Measurements from ENCODE around the gene SP6. TPM values are rescaled to one million over a fixed set of nuclear protein-coding genes. Genes with fewer than 3 reads are reported as not detected.

Gene SP6
- total and polyA plus RNA-seq, 7 donors, result 0.04 to 0.27 (median 0.16) TPM; not detected in 4

- H3K27ac ChIP-seq, result no peak overlapping the region
- no peaks in the 10 kb centered on the region for H3K9me3 ChIP-seq
- WGBS, 3 donors, result 69 to 79% (median 74%) methylated on average over 3 of the region's 3 CpGs
- ATAC-seq (no peak), DNase-seq (no peak)
- no peak overlapping the region for H3K4me3 ChIP-seq
- TF ChIP-seq, protein P1, sequence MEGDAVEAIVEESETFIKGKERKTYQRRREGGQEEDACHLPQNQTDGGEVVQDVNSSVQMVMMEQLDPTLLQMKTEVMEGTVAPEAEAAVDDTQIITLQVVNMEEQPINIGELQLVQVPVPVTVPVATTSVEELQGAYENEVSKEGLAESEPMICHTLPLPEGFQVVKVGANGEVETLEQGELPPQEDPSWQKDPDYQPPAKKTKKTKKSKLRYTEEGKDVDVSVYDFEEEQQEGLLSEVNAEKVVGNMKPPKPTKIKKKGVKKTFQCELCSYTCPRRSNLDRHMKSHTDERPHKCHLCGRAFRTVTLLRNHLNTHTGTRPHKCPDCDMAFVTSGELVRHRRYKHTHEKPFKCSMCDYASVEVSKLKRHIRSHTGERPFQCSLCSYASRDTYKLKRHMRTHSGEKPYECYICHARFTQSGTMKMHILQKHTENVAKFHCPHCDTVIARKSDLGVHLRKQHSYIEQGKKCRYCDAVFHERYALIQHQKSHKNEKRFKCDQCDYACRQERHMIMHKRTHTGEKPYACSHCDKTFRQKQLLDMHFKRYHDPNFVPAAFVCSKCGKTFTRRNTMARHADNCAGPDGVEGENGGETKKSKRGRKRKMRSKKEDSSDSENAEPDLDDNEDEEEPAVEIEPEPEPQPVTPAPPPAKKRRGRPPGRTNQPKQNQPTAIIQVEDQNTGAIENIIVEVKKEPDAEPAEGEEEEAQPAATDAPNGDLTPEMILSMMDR (IDR thresholded peaks at IDR 0.05), result no peak
- peaks cover 28% of the 10 kb centered on the region for H3K4me1 ChIP-seq
- intact Hi-C loops (cut with DNase I), result loop anchor here (5.0 to 10.0 kb wide), 3 partner anchors 107 to 142 kb away; no protein-coding TSS in a partner anchor
- H3K27me3 ChIP-seq (ENCODE audit: insufficient read depth in 3 of 3, low read length in 2 of 3), result no peaks in the 10 kb centered on the region
- H3K36me3 ChIP-seq (ENCODE audit: insufficient read depth in 1 of 2, low read depth in 1 of 2), result peaks cover 0 to 29% of the 10 kb centered on the region in 2 donors
Observed at GRCh38 chr17:47804461-47804860, 46.5 kb downstream of the SP6 start.

DNA sequence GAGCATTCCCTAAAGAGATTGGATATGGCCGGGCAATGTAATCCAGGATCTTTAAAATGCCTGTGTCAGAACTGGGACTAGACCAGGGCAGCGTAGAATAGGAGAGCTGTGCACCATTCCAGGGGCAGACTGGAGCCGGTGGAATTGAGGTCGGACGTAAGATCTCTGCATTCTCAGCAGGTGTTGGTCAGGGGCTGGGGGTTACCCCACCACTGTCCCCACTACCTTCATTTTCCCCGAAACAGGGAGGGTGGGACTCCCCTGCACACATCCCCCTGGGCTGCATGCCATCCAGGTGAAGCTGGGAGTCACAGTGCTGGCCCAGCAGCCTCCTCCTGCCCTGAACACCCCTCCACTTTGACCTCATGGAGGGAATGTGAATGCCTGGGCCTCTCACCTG is 47.2 kb downstream of the SP6 start:
- peaks cover 28% of the 10 kb centered on the region for H3K4me1 ChIP-seq
- DNase-seq, result no peak
- H3K9me3 ChIP-seq, result no peaks in the 10 kb centered on the region
- ATAC-seq, result no peak
- TF ChIP-seq, protein P1 (IDR thresholded peaks at IDR 0.05), result no peak
- no peak overlapping the region for H3K4me3 ChIP-seq
- peaks cover 0 to 22% of the 10 kb centered on the region in 2 donors for H3K36me3 ChIP-seq (ENCODE audit: insufficient read depth in 1 of 2, low read depth in 1 of 2)
- H3K27ac ChIP-seq, result peak overlapping the region; percentile 0
- no peaks in the 10 kb centered on the region for H3K27me3 ChIP-seq (ENCODE audit: insufficient read depth in 3 of 3, low read length in 2 of 3)
- 45 to 72% (median 62%) methylated on average over 6 of the region's 6 CpGs for WGBS, 3 donors
- intact Hi-C loops (cut with DNase I), result loop anchor here (5.0 to 10.0 kb wide), 3 partner anchors 106 to 141 kb away; no protein-coding TSS in a partner anchor

GRCh38 chr17:47803201-47803600 is 47.8 kb downstream of the SP6 start:
- Histone ChIP-seq H3K27me3 (ENCODE audit: insufficient read depth in 3 of 3, low read length in 2 of 3) (no peaks in the 10 kb centered on the region), H3K27ac (peak overlapping the region; percentile 0), H3K36me3 (ENCODE audit: insufficient read depth in 1 of 2, low read depth in 1 of 2) (peaks cover 0 to 17% of the 10 kb centered on the region in 2 donors), H3K9me3 (no peaks in the 10 kb centered on the region), H3K4me1 (peaks cover 23% of the 10 kb centered on the region), H3K4me3 (no peak overlapping the region)
- TF ChIP-seq, protein P1 (IDR thresholded peaks at IDR 0.05), result no peak
- ATAC-seq, result no peak
- 49 to 55% (median 54%) methylated on average over 5 of the region's 5 CpGs for WGBS, 3 donors
- no peak for DNase-seq
- intact Hi-C loops (cut with DNase I), result loop anchor here (5.0 to 10.0 kb wide), 3 partner anchors 106 to 141 kb away; no protein-coding TSS in a partner anchor

DNA sequence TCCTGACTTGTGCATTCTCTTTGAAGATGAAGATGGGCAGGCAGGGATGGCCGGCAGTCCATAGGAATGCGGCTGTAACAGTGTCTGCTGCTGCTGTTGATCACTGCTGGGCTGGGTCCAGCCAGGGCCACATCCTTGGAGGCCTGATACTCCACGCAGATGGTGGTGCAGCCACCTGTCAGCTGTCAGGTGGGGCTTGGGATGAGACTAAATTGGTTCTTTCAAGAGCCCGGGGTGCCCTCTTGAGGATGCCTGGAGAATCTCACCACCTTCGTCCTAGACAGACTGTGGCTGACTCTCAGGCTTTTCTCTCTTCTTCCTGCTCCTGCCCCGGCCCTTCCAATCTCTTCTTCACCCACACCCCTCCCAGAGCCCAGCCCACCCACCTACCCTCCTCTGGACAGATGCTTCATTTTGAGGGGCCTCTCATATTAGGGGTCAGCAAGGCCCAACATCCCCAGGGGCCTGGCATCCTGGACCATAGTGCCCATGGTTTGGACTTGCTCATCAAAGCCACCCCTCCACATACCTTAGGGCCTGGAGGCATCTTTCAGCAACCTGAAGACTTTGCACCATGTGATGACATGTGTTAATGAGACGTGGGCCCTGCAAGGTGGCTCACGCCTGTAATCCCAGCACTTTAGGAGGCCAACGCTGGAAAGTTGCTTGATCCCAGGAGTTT is 48.5 kb downstream of the SP6 start:
- WGBS, 3 donors, result 29 to 37% (median 34%) methylated on average over 9 of the region's 9 CpGs
- peak; percentile 56 to 64 (median 62) for ATAC-seq
- Histone ChIP-seq H3K9me3 (no peaks in the 10 kb centered on the region), H3K27me3 (ENCODE audit: insufficient read depth in 3 of 3, low read length in 2 of 3) (no peaks in the 10 kb centered on the region), H3K4me1 (peaks cover 16% of the 10 kb centered on the region), H3K27ac (no peak overlapping the region), H3K4me3 (no peak overlapping the region), H3K36me3 (ENCODE audit: insufficient read depth in 1 of 2, low read depth in 1 of 2) (peaks cover 0 to 9% of the 10 kb centered on the region in 2 donors)
- intact Hi-C loops (cut with DNase I), result loop anchor here (5.0 to 10.0 kb wide), 3 partner anchors 105 to 140 kb away; no protein-coding TSS in a partner anchor
- no peak for DNase-seq
- TF ChIP-seq, protein P1 (IDR thresholded peaks at IDR 0.05), result peak; percentile 59
